Activated CD8-positive, alpha-beta T cell treated with anti-CD3 and anti-CD28 coated beads, Interleukin-2, amount 10 ng/mL, durations not matched to agents 7 days and 5 days (primary cell): Measurements from ENCODE around the gene CCDC91. TPM values are rescaled to one million over a fixed set of nuclear protein-coding genes. Genes with fewer than 3 reads are reported as not detected.
A peak's percentile ranks its signal among the peaks of the same experiment; 100 is the strongest.

Experiments
- ATAC-seq: fragments of 150-1000 bp; cut with Tn5 transposase; one replicate; pipeline ENCODE4 v1.10.0; 2021; ENCODE audit warnings: moderate library complexity
- CTCF ChIA-PET: fragments of 350-600 bp; sonication (Branson Sonifier 250); formaldehyde crosslinking; loops from one replicate; lab custom pipeline; 2021; ENCODE audit warnings: antibody characterized with exemption; lab: Charles Lee
- POLR2A ChIA-PET: fragments of 350-600 bp; sonication (Branson Sonifier 250); formaldehyde crosslinking; loops from one replicate; lab custom pipeline; 2021; ENCODE audit warnings: antibody characterized with exemption; lab: Charles Lee
- DNase-seq: peaks from one replicate; pipeline ENCODE4 v3.0.0-alpha.2; 2020
- H3K27ac Mint-ChIP-seq: one replicate; pipeline ENCODE4 v1.8.0; 2021; ENCODE audit warnings: mild to moderate bottlenecking, mixed read lengths
- H3K27me3 Mint-ChIP-seq: one replicate; pipeline ENCODE4 v1.8.0; 2021; ENCODE audit warnings: low read depth, mixed read lengths
- H3K36me3 Mint-ChIP-seq: one replicate; pipeline ENCODE4 v1.8.0; 2021; ENCODE audit warnings: low read depth, mixed read lengths
- H3K4me1 Mint-ChIP-seq: one replicate; pipeline ENCODE4 v1.8.0; 2021; ENCODE audit warnings: low read depth, mixed read lengths
- H3K4me3 Mint-ChIP-seq: one replicate; pipeline ENCODE4 v1.8.0; 2021; ENCODE audit warnings: mild to moderate bottlenecking, mixed read lengths
- H3K9me3 Mint-ChIP-seq: one replicate; pipeline ENCODE4 v1.8.0; 2022; ENCODE audit warnings: mixed read lengths; ENCODE audit not compliant: insufficient read depth
- total RNA-seq, 2 experiments: library from RNA; stranded (reverse); gene quantifications; one replicate each; pipeline ENCODE4 v1.2.3, GENCODE V29; 2021

The CCDC91 gene
- 10 to 100 TPM; 18.4 to 23.4 TPM for total RNA-seq

GRCh38 chr12:28190321-28191050 is at the start of gene CCDC91:
TSS of gene CCDC91 (plus strand) at chr12:28190456. CDS start at chr12:28257216, 66,760 bp downstream.
- peaks cover 11% of the 10 kb centered on the region for H3K9me3 Mint-ChIP-seq
- H3K27ac Mint-ChIP-seq, result peak within 1 kb of the TSS; percentile 99
- no peaks in the 10 kb centered on the region for H3K27me3 Mint-ChIP-seq
- CTCF ChIA-PET, result interaction anchor here (0.6 to 2.0 kb wide), 2 partner anchors 58 to 1200 kb away, joined by 3 to 5 read pairs; no protein-coding TSS in a partner anchor
- peak; percentile 91 for DNase-seq
- peaks cover 24% of the 10 kb centered on the region for H3K36me3 Mint-ChIP-seq
- peak within 1 kb of the TSS; percentile 96 for H3K4me3 Mint-ChIP-seq
- peaks cover 37% of the 10 kb centered on the region for H3K4me1 Mint-ChIP-seq
- POLR2A ChIA-PET, result interaction anchor here (0.6 to 2.1 kb wide), 14 partner anchors 19 to 1094 kb away, joined by 3 to 10 read pairs (median 3); no protein-coding TSS in a partner anchor
- peak; percentile 84 for ATAC-seq

GRCh38 chr12:28144059-28144458 is 46.2 kb upstream of the CCDC91 start:
- H3K4me3 Mint-ChIP-seq, result no peak overlapping the region
- POLR2A ChIA-PET, result no interaction called here
- peaks cover 4% of the 10 kb centered on the region for H3K27me3 Mint-ChIP-seq
- no peaks in the 10 kb centered on the region for H3K4me1 Mint-ChIP-seq
- H3K9me3 Mint-ChIP-seq, result no peaks in the 10 kb centered on the region
- DNase-seq, result no peak
- no peak overlapping the region for H3K27ac Mint-ChIP-seq
- ATAC-seq, result no peak
- no peaks in the 10 kb centered on the region for H3K36me3 Mint-ChIP-seq
- CTCF ChIA-PET, result no interaction called here

GRCh38 chr12:28144532-28144931 is 45.7 kb upstream of the CCDC91 start:
- Mint-ChIP-seq H3K4me1 (no peaks in the 10 kb centered on the region), H3K36me3 (no peaks in the 10 kb centered on the region), H3K27ac (no peak overlapping the region), H3K4me3 (no peak overlapping the region), H3K9me3 (no peaks in the 10 kb centered on the region), H3K27me3 (peaks cover 4% of the 10 kb centered on the region)
- no peak for ATAC-seq
- ChIA-PET POLR2A (no interaction called here), CTCF (no interaction called here)
- no peak for DNase-seq

- H3K4me3 Mint-ChIP-seq, result no peak overlapping the region
- no peaks in the 10 kb centered on the region for H3K4me1 Mint-ChIP-seq
- CTCF ChIA-PET, result no interaction called here
- H3K36me3 Mint-ChIP-seq, result no peaks in the 10 kb centered on the region
- H3K27me3 Mint-ChIP-seq, result peaks cover 4% of the 10 kb centered on the region
- no peak overlapping the region for H3K27ac Mint-ChIP-seq
- H3K9me3 Mint-ChIP-seq, result no peaks in the 10 kb centered on the region
- DNase-seq (no peak), ATAC-seq (no peak)
- POLR2A ChIA-PET, result no interaction called here
These were observed 45.0 kb upstream of the CCDC91 start for GRCh38 chr12:28145216-28145615.

- Mint-ChIP-seq H3K4me1 (no peaks in the 10 kb centered on the region), H3K9me3 (no peaks in the 10 kb centered on the region), H3K27ac (no peak overlapping the region), H3K36me3 (no peaks in the 10 kb centered on the region), H3K27me3 (peaks cover 2% of the 10 kb centered on the region), H3K4me3 (no peak overlapping the region)
- CTCF ChIA-PET, result no interaction called here
- POLR2A ChIA-PET, result no interaction called here
- ATAC-seq, result no peak
- no peak for DNase-seq
These were observed 41.0 kb upstream of the CCDC91 start for GRCh38 chr12:28149279-28149678.

GRCh38 chr12:28156362-28156761 is 33.9 kb upstream of the CCDC91 start:
- no peaks in the 10 kb centered on the region for H3K9me3 Mint-ChIP-seq
- ATAC-seq (no peak), DNase-seq (no peak)
- no peak overlapping the region for H3K4me3 Mint-ChIP-seq
- ChIA-PET CTCF (no interaction called here), POLR2A (no interaction called here)
- no peak overlapping the region for H3K27ac Mint-ChIP-seq
- no peaks in the 10 kb centered on the region for H3K36me3 Mint-ChIP-seq
- no peaks in the 10 kb centered on the region for H3K4me1 Mint-ChIP-seq
- H3K27me3 Mint-ChIP-seq, result peaks cover 2% of the 10 kb centered on the region

- POLR2A ChIA-PET, result no interaction called here
These were observed 33.5 kb upstream of the CCDC91 start for GRCh38 chr12:28156804-28157203.

GRCh38 chr12:28158353-28158752 is 31.9 kb upstream of the CCDC91 start:
- Mint-ChIP-seq H3K4me1 (no peaks in the 10 kb centered on the region), H3K36me3 (no peaks in the 10 kb centered on the region), H3K27me3 (no peaks in the 10 kb centered on the region), H3K27ac (no peak overlapping the region), H3K4me3 (no peak overlapping the region), H3K9me3 (no peaks in the 10 kb centered on the region)
- DNase-seq (no peak), ATAC-seq (no peak)
- POLR2A ChIA-PET, result no interaction called here
- CTCF ChIA-PET, result no interaction called here

More at GRCh38 chr12:28156804-28157203, 33.5 kb upstream of the CCDC91 start:
- ATAC-seq (no peak), DNase-seq (no peak)
- Mint-ChIP-seq H3K9me3 (no peaks in the 10 kb centered on the region), H3K4me3 (no peak overlapping the region), H3K4me1 (no peaks in the 10 kb centered on the region), H3K27ac (no peak overlapping the region), H3K27me3 (peaks cover 2% of the 10 kb centered on the region), H3K36me3 (no peaks in the 10 kb centered on the region)
- CTCF ChIA-PET, result no interaction called here

GRCh38 chr12:28159688-28160087 is 30.6 kb upstream of the CCDC91 start:
- Mint-ChIP-seq H3K36me3 (no peaks in the 10 kb centered on the region), H3K27me3 (no peaks in the 10 kb centered on the region), H3K4me3 (no peak overlapping the region), H3K4me1 (no peaks in the 10 kb centered on the region), H3K9me3 (no peaks in the 10 kb centered on the region), H3K27ac (no peak overlapping the region)
- CTCF ChIA-PET, result no interaction called here
- POLR2A ChIA-PET, result no interaction called here
- ATAC-seq, result no peak
- no peak for DNase-seq

- ATAC-seq (no peak), DNase-seq (no peak)
- POLR2A ChIA-PET, result no interaction called here
- Mint-ChIP-seq H3K36me3 (no peaks in the 10 kb centered on the region), H3K4me1 (no peaks in the 10 kb centered on the region), H3K4me3 (no peak overlapping the region), H3K9me3 (no peaks in the 10 kb centered on the region), H3K27me3 (no peaks in the 10 kb centered on the region), H3K27ac (no peak overlapping the region)
- CTCF ChIA-PET, result no interaction called here
These were observed 28.6 kb upstream of the CCDC91 start for GRCh38 chr12:28161697-28162096.

GRCh38 chr12:28162697-28163096 is 27.6 kb upstream of the CCDC91 start:
- Mint-ChIP-seq H3K27me3 (no peaks in the 10 kb centered on the region), H3K36me3 (no peaks in the 10 kb centered on the region), H3K4me1 (no peaks in the 10 kb centered on the region), H3K27ac (no peak overlapping the region), H3K9me3 (no peaks in the 10 kb centered on the region), H3K4me3 (no peak overlapping the region)
- no peak for DNase-seq
- POLR2A ChIA-PET, result no interaction called here
- CTCF ChIA-PET, result no interaction called here
- ATAC-seq, result no peak

- no peak for DNase-seq
- Mint-ChIP-seq H3K9me3 (no peaks in the 10 kb centered on the region), H3K27me3 (no peaks in the 10 kb centered on the region), H3K4me1 (no peaks in the 10 kb centered on the region), H3K4me3 (no peak overlapping the region), H3K36me3 (no peaks in the 10 kb centered on the region), H3K27ac (no peak overlapping the region)
- ChIA-PET POLR2A (no interaction called here), CTCF (no interaction called here)
- ATAC-seq, result no peak
These were observed 25.5 kb upstream of the CCDC91 start for GRCh38 chr12:28164644-28165275.
